ENCODE results near the gene ASCC1. TPM values are rescaled to one million over a fixed set of nuclear protein-coding genes. Genes with fewer than 3 reads are reported as not detected.

ASCC1 gene
- total RNA-seq, 4 donors from 2014 or later = 24.4 to 42.4 (median 35.2) TPM

- H3K4me3 ChIP-seq = no peak overlapping the region
- TF ChIP-seq POLR2A (IDR thresholded peaks at IDR 0.05) (no peak), EP300 (IDR thresholded peaks at IDR 0.05) (no peak), CTCF (IDR thresholded peaks at IDR 0.05) (no peak), POLR2AphosphoS5 (IDR thresholded peaks at IDR 0.05) (no peak)
- peaks cover 0 to 8% (median 0%) of the 10 kb centered on the region in 3 donors for H3K4me1 ChIP-seq
- WGBS, 2 donors (ENCODE audit: low coverage in 1 of 2) = 86% methylated on average over 2 of the region's 2 CpGs; no CpG with 5 or more reads in 1 of the 2 donors
- no peak overlapping the region for H3K27ac ChIP-seq
- peaks cover 0 to 32% of the 10 kb centered on the region in 2 donors for H3K36me3 ChIP-seq
- H3K27me3 ChIP-seq = no peaks in the 10 kb centered on the region
- H3K9me3 ChIP-seq = no peaks in the 10 kb centered on the region
- ATAC-seq = no peak
Measured at GRCh38 chr10:72127571-72127970, 88.5 kb downstream of the ASCC1 start.

DNA sequence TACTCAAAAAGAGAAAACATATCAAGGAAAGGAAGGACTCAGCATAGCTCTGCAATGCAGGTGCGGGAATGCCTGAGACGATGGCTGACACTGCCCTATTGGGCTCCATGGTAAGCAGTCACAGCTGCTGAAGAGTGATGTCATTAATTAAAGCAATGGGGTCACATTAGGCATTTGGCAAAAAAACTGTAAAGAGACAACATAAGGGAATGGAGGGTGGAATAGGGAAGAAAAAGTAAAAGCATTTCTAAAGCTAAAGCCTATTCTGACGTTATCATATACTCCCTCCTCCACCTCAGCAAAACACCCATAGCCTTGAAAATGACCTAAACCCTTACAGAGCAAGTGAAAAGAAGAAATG, 89.2 kb downstream of the ASCC1 start:
- TF ChIP-seq POLR2A (IDR thresholded peaks at IDR 0.05) (no peak), CTCF (IDR thresholded peaks at IDR 0.05) (no peak)
- Histone ChIP-seq H3K27ac (no peak overlapping the region), H3K36me3 (peaks cover 0 to 28% of the 10 kb centered on the region in 2 donors), H3K4me1 (peaks cover 0 to 8% (median 0%) of the 10 kb centered on the region in 3 donors), H3K27me3 (no peaks in the 10 kb centered on the region), H3K4me3 (no peak overlapping the region), H3K9me3 (no peaks in the 10 kb centered on the region)
- no peak for ATAC-seq
- 75 to 87% methylated on average over 3 of the region's 3 CpGs for WGBS, 2 donors (ENCODE audit: low coverage in 1 of 2)

GRCh38 chr10:72126184-72126871, 89.7 kb downstream of the ASCC1 start:
- ATAC-seq = no peak
- no peak overlapping the region for H3K27ac ChIP-seq
- WGBS, 2 donors (ENCODE audit: low coverage in 1 of 2) = 86 to 96% methylated on average over 3 of the region's 3 CpGs

GRCh38 chr10:72124989-72125388, 91.1 kb downstream of the ASCC1 start:
- 33 to 67% methylated on average over 1 of the region's 1 CpG for WGBS, 2 donors (ENCODE audit: low coverage in 1 of 2)
- Histone ChIP-seq H3K27ac (no peak overlapping the region), H3K4me3 (no peak overlapping the region), H3K36me3 (peaks cover 0 to 23% of the 10 kb centered on the region in 2 donors), H3K9me3 (no peaks in the 10 kb centered on the region), H3K4me1 (peaks cover 0 to 8% (median 0%) of the 10 kb centered on the region in 3 donors), H3K27me3 (no peaks in the 10 kb centered on the region)
- peak; percentile 60 for ATAC-seq
- TF ChIP-seq CTCF (IDR thresholded peaks at IDR 0.05) = no peak
- no peak for TF ChIP-seq POLR2AphosphoS5 (IDR thresholded peaks at IDR 0.05)
- TF ChIP-seq EP300 (IDR thresholded peaks at IDR 0.05) = no peak
- TF ChIP-seq POLR2A (IDR thresholded peaks at IDR 0.05) = no peak

More at GRCh38 chr10:72126184-72126871, 89.7 kb downstream of the ASCC1 start:
- H3K36me3 ChIP-seq = peaks cover 0 to 28% of the 10 kb centered on the region in 2 donors
- peaks cover 0 to 8% (median 0%) of the 10 kb centered on the region in 3 donors for H3K4me1 ChIP-seq
- TF ChIP-seq CTCF (IDR thresholded peaks at IDR 0.05) (peak; percentile 17 to 43 (median 32)), EP300 (IDR thresholded peaks at IDR 0.05) (no peak)
- no peak overlapping the region for H3K4me3 ChIP-seq
- H3K27me3 ChIP-seq = no peaks in the 10 kb centered on the region
- H3K9me3 ChIP-seq = no peaks in the 10 kb centered on the region

DNA sequence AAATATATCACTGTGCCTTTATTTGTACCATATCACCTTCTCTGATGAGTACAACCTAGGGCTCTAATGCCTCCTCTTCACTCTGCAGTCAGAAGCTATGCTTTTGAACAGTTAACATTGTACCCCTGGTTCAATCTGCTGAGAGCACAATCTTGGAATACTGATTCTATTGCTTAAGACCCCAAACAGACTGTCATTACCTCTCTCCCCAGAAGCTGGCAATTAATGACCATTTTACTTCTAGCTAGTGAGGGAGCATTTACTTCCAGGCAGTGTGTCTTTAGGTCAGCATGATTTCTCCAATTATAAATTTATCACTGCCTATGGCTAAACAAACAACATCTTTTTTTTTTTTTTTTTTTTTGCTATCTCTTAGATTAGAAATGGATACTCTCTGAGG, 91.7 kb downstream of the ASCC1 start:
- Histone ChIP-seq H3K4me1 (peaks cover 0 to 8% (median 0%) of the 10 kb centered on the region in 3 donors), H3K27ac (no peak overlapping the region), H3K9me3 (no peaks in the 10 kb centered on the region), H3K4me3 (no peak overlapping the region), H3K36me3 (peaks cover 0 to 29% of the 10 kb centered on the region in 2 donors), H3K27me3 (no peaks in the 10 kb centered on the region)
- no peak for ATAC-seq
- TF ChIP-seq POLR2A (IDR thresholded peaks at IDR 0.05) (no peak), POLR2AphosphoS5 (IDR thresholded peaks at IDR 0.05) (no peak), CTCF (IDR thresholded peaks at IDR 0.05) (no peak), EP300 (IDR thresholded peaks at IDR 0.05) (no peak)

Data from gastroesophageal sphincter (tissue), 4 donors.